Suprapubic skin (tissue), 4 donors: ENCODE data around the gene RNU11.

Experiments used
- CTCF ChIP-seq, 2 donors: fragments of 200-600 bp in 1 of 2; fragments of 450-650 bp in 1 of 2; sonication (generic) in 1 of 2; IDR thresholded peaks; one replicate each; pipeline ENCODE4 v1.5.1; 2016 to 2019; ENCODE audit warnings: antibody characterized with exemption in 2 of 2, mild to moderate bottlenecking in 1 of 2, moderate library complexity in 1 of 2
- EP300 ChIP-seq: sonication (generic); formaldehyde crosslinking; IDR thresholded peaks from one replicate; pipeline ENCODE4 v1.6.1; 2017; ENCODE audit warnings: antibody characterized with exemption
- POLR2A ChIP-seq, 2 donors: fragments of 450-650 bp; IDR thresholded peaks; one replicate each; pipeline ENCODE4 v1.6.1; 2017; ENCODE audit warnings: antibody characterized with exemption in 2 of 2, mild to moderate bottlenecking in 2 of 2, moderate library complexity in 2 of 2
- POLR2AphosphoS5 ChIP-seq, 3 donors: sonication (generic); formaldehyde crosslinking; IDR thresholded peaks; one replicate each; pipeline ENCODE4 v1.6.1; 2017; ENCODE audit warnings: antibody characterized with exemption in 3 of 3

- no peak for TF ChIP-seq CTCF (IDR thresholded peaks at IDR 0.05)
- TF ChIP-seq EP300, result no peak
- no peak for TF ChIP-seq POLR2A (IDR thresholded peaks at IDR 0.05)
- TF ChIP-seq POLR2AphosphoS5 (IDR thresholded peaks at IDR 0.05), result no peak
Measured at GRCh38 chr1:28668191-28668955, 20.0 kb downstream of the RNU11 start, which contains the start of gene GMEB1.
